Tracheal epithelial cell (primary cell): Measurements from ENCODE around the gene SLC5A12. TPM values are rescaled to one million over a fixed set of nuclear protein-coding genes. Genes with fewer than 3 reads are reported as not detected.

Experiments used
- total RNA-seq: library from RNA; depleted of rRNA; stranded (reverse); fragments of >200 nt; gene quantifications from 2 replicates; pipeline ENCODE4 v1.2.1, GENCODE V29; 2014

The SLC5A12 gene
- total RNA-seq = not detected in 2 replicates

GRCh38 chr11:26721948-26722475, at the start of gene SLC5A12:
TSS of gene SLC5A12 (minus strand) at chr11:26722060. CDS start at chr11:26721714, 346 bp downstream.

Other genes starting within 250 kb of the SLC5A12 start
- under 0.01 and 1.9 TPM in 2 replicates for gene MUC15, start 149.8 kb downstream of the SLC5A12 start, total RNA-seq